MCF 10A (cell line): ENCODE measurements around the gene CCDC97. TPM values are rescaled to one million over a fixed set of nuclear protein-coding genes. Genes with fewer than 3 reads are reported as not detected.
"Not testable (repeated sequence)": the region's sequence is repeated elsewhere in the genome, so short reads cannot be mapped to it uniquely, and the experiment has no call there.

Source experiments
- BruUV-seq: library from RNA; stranded (reverse); fragments of 400-500 nt; replicated peaks from 2 replicates; lab custom pipeline; 2021; lab: Mats Ljungman, UMichigan
- CTCF ChIA-PET: fragments of 300-600 bp; sonication (Branson Sonifier 250); formaldehyde crosslinking; extraction: SDS; loops from one replicate; lab custom pipeline; 2021; ENCODE audit warnings: antibody characterized with exemption, inconsistent platforms; lab: Yijun Ruan, JAX
- POLR2A ChIA-PET: fragments of 300-600, 350-650 bp; sonication (Branson Sonifier 250); formaldehyde crosslinking; extraction: SDS; loops from one replicate; lab custom pipeline; 2020; ENCODE audit warnings: antibody characterized with exemption, inconsistent platforms; lab: Yijun Ruan, JAX
- DNase-seq: peaks from one replicate; pipeline ENCODE4 v3.0.0-alpha.2; 2018; ENCODE audit not compliant: unreplicated experiment
- H3K27ac Mint-ChIP-seq: one replicate; pipeline ENCODE4 v1.8.0; 2022; ENCODE audit warnings: mild to moderate bottlenecking, low read depth, mixed read lengths; ENCODE audit not compliant: unreplicated experiment
- H3K27me3 Mint-ChIP-seq: one replicate; pipeline ENCODE4 v1.8.0; 2022; ENCODE audit warnings: mixed read lengths; ENCODE audit not compliant: insufficient read depth, unreplicated experiment
- H3K36me3 Mint-ChIP-seq: one replicate; pipeline ENCODE4 v1.8.0; 2022; ENCODE audit warnings: mild to moderate bottlenecking, moderate library complexity, mixed read lengths; ENCODE audit not compliant: insufficient read depth, unreplicated experiment
- H3K4me1 Mint-ChIP-seq: one replicate; pipeline ENCODE4 v1.8.0; 2022; ENCODE audit warnings: mixed read lengths; ENCODE audit not compliant: insufficient read depth, unreplicated experiment
- H3K4me3 Mint-ChIP-seq: one replicate; pipeline ENCODE4 v1.8.0; 2022; ENCODE audit warnings: mild to moderate bottlenecking, moderate library complexity, mixed read lengths; ENCODE audit not compliant: unreplicated experiment
- H3K9me3 Mint-ChIP-seq: one replicate; pipeline ENCODE4 v1.8.0; 2022; ENCODE audit warnings: mixed read lengths; ENCODE audit not compliant: unreplicated experiment
- CTCF ChIP-seq: fragments of 200-600 bp; IDR thresholded peaks from one replicate; pipeline ENCODE4 v1.8.0; 2022; ENCODE audit warnings: antibody characterized with exemption, mild to moderate bottlenecking; ENCODE audit not compliant: unreplicated experiment
- intact Hi-C: fragments of 100-400 bp; cut with micrococcal nuclease; formaldehyde crosslinking; loops from 2 replicates; pipeline ENCODE4 v1.14.1; 2022
- total RNA-seq: library from RNA; stranded (reverse); gene quantifications from 2 replicates; pipeline ENCODE4 v1.2.3, GENCODE V29; 2022

CCDC97 gene
- total RNA-seq, 1 experiment from 2014 or later: 25.0 TPM

- Mint-ChIP-seq H3K27me3 (no peaks in the 10 kb centered on the region), H3K36me3 (peaks cover 38% of the 10 kb centered on the region), H3K4me3 (no peak overlapping the region), H3K9me3 (no peaks in the 10 kb centered on the region), H3K4me1 (peaks cover 6% of the 10 kb centered on the region), H3K27ac (no peak overlapping the region)
- no peak for TF ChIP-seq CTCF
- ChIA-PET CTCF (interaction anchor here (0.7 to 1.4 kb wide), 4 partner anchors 11 to 1522 kb away, joined by 3 to 4 read pairs (median 3); partner anchors contain the start of gene ERFL), POLR2A (no interaction called here)
- DNase-seq: peak; percentile 66
- intact Hi-C loops: no loop called here
- BruUV-seq: no TSS peak
These were observed 25.5 kb downstream of the CCDC97 start for GRCh38 chr19:41335467-41335866.

DNA sequence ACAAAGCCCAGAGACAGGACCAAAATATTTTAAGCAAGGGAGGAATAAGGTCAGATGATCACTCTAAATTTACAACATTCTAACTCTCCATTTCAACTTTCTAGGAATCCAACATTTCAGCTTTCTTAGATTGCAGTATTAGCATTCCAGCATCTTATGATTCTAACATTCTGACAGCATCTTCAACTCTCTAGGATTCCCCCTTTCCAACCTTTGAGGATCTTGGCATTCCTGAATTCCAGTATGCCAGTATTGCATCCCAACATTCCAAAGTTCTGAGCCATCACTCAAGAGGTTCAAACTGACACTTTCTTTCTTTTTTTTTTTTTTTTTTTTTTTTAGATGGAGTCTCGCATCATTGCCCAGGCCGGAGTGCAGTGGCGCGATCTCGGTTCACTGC is 30.0 kb downstream of the CCDC97 start:
- DNase-seq: no peak
- POLR2A ChIA-PET: no interaction called here
- CTCF ChIA-PET: no interaction called here
- H3K36me3 Mint-ChIP-seq: peaks cover 64% of the 10 kb centered on the region
- BruUV-seq: no TSS peak
- H3K4me3 Mint-ChIP-seq: no peak overlapping the region
- H3K4me1 Mint-ChIP-seq: peaks cover 6% of the 10 kb centered on the region
- H3K27ac Mint-ChIP-seq: no peak overlapping the region
- H3K27me3 Mint-ChIP-seq: no peaks in the 10 kb centered on the region
- no peaks in the 10 kb centered on the region for H3K9me3 Mint-ChIP-seq
- intact Hi-C loops: no loop called here
- no peak for TF ChIP-seq CTCF

DNA sequence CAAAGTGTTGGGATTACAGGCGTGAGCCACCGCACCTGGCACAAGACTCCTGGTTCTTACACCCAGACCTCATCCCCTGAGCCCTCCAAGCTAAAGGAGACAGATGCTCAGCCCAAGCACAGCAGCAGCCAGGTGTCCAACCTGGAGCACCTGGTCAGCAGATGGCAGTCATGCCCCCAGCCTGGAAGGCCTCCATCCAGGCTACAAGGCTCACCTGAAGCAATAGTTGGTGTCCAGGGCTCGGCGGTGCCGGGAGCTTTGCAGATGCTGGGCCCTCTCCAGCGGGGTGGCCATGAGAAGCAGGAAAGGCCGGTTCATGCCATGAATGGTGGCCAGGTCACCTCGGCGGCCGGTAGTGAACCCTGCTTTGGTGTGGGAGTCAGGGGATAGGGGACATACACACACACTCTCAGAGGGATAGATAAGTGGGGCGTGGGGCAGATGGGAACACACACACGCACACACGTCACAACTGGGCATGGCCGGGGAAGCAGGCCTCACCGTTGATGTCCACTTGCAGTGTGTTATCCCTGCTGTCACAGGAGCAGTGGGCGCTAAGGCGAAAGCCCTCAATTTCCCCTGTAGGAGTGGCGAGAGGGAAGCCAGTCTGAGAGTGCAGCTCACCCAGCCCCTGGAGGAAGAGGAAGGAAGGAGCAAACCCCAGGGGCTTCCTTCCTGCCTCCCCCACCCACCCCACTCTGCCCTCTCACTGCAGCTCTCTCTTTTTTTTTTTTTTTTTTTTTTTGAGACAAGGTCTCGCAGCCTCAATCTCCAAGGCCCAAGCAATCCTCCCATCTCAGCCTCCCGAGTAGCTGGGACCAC is 31.9 kb downstream of the CCDC97 start:
- Mint-ChIP-seq H3K4me3 (no peak overlapping the region), H3K9me3 (no peaks in the 10 kb centered on the region), H3K36me3 (peaks cover 62% of the 10 kb centered on the region), H3K27me3 (no peaks in the 10 kb centered on the region), H3K4me1 (peaks cover 6% of the 10 kb centered on the region), H3K27ac (no peak overlapping the region)
- POLR2A ChIA-PET: interaction anchor here (0.7 to 1.0 kb wide), 3 partner anchors 22 to 98 kb away, joined by 3 to 5 read pairs (median 3); partner anchors contain the start of gene B9D2
- intact Hi-C loops: no loop called here
- DNase-seq: no peak
- CTCF ChIA-PET: interaction anchor here (0.6 to 0.7 kb wide), 2 partner anchors 22 to 23 kb away, joined by 3 to 4 read pairs; partner anchors contain the start of gene B9D2
- no peak for TF ChIP-seq CTCF
- BruUV-seq: no TSS peak

DNA sequence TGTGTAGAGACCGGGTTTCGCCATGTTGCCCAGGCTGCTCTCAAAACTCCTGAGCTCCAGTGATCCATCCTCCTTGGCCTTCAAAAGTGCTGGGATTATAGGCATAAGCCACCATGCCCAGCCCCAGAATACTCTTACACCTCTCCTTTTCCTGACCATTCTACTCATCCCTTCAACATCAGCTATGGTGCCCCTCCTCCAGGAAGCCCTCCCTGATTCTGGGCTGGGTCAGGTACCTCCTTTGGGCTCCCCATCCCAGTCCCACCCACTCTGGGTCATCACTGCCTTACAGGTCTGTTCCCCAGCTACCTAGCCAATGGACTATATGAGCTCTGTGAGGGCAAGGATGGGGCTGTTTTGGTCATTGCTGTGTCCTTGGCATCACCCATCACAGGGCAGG is 34.2 kb downstream of the CCDC97 start:
- no TSS peak for BruUV-seq
- Mint-ChIP-seq H3K4me1 (peaks cover 6% of the 10 kb centered on the region), H3K27ac (no peak overlapping the region), H3K4me3 (no peak overlapping the region), H3K9me3 (no peaks in the 10 kb centered on the region), H3K36me3 (peaks cover 66% of the 10 kb centered on the region), H3K27me3 (no peaks in the 10 kb centered on the region)
- intact Hi-C loops: no loop called here
- DNase-seq: no peak
- ChIA-PET POLR2A (no interaction called here), CTCF (interaction anchor here (0.6 to 0.7 kb wide), 2 partner anchors 59 to 94 kb away, joined by 3 to 5 read pairs; no protein-coding TSS in a partner anchor)
- TF ChIP-seq CTCF: no peak

- H3K27ac Mint-ChIP-seq, H3K4me3 Mint-ChIP-seq, H3K9me3 Mint-ChIP-seq, BruUV-seq, intact Hi-C loops, H3K27me3 Mint-ChIP-seq, DNase-seq: not testable (repeated sequence)
- ChIA-PET CTCF (interaction anchor here (0.7 to 1.8 kb wide), 2 partner anchors 9 to 11 kb away, joined by 3 to 4 read pairs; no protein-coding TSS in a partner anchor), POLR2A (interaction anchor here (1.0 kb wide), 1 partner anchor 17 kb away, joined by 4 read pairs; the partner anchor contains the start of gene B9D2)
- Mint-ChIP-seq H3K36me3 (peaks cover 52% of the 10 kb centered on the region), H3K4me1 (peaks cover 18% of the 10 kb centered on the region)
These were observed 36.9 kb downstream of the CCDC97 start for GRCh38 chr19:41346916-41347315.
